HepG2 (cell line): ENCODE data around the gene RHBDD2. TPM values are rescaled to one million over a fixed set of nuclear protein-coding genes. Genes with fewer than 3 reads are reported as not detected.
A peak's percentile ranks its signal among the peaks of the same experiment; 100 is the strongest.

ENCODE experiments used
- ARNTL ChIP-seq: sonication (generic); formaldehyde crosslinking; IDR thresholded peaks from 2 replicates; pipeline ENCODE4 v1.4.0; 2020; ENCODE audit warnings: mild to moderate bottlenecking, missing genetic modification reagents
- CEBPG ChIP-seq: IDR thresholded peaks from 2 replicates; pipeline ENCODE4 v1.6.1; 2016
- ELF4 ChIP-seq: sonication (generic); formaldehyde crosslinking; IDR thresholded peaks from 2 replicates; pipeline ENCODE4 v1.5.0; 2020; ENCODE audit warnings: missing genetic modification reagents, mild to moderate bottlenecking, moderate library complexity, borderline replicate concordance
- HMGXB4 ChIP-seq, 2 experiments: sonication (generic) in 1 of 2; formaldehyde crosslinking in 1 of 2; IDR thresholded peaks; 2 replicates each; pipeline versions ENCODE4 v1.4.0 to v1.6.1; 2018 to 2020; ENCODE audit warnings: missing genetic modification reagents in 2 of 2, borderline replicate concordance in 1 of 2, low read depth in 1 of 2, mild to moderate bottlenecking in 1 of 2, missing biosample characterization in 1 of 2
- HNRNPK ChIP-seq: fragments of 200-400 bp; formaldehyde crosslinking; IDR thresholded peaks from 2 replicates; pipeline ENCODE4 v1.6.1; 2018; ENCODE audit warnings: low read length, low read depth, moderate library complexity, mild to moderate bottlenecking; ENCODE audit not compliant: poor library complexity, severe bottlenecking
- JUNB ChIP-seq: sonication (generic); formaldehyde crosslinking; IDR thresholded peaks from 2 replicates; pipeline ENCODE4 v1.8.0; 2022; ENCODE audit warnings: missing genetic modification reagents, mild to moderate bottlenecking, borderline replicate concordance
- KAT7 ChIP-seq: IDR thresholded peaks from 2 replicates; pipeline ENCODE4 v1.6.1; 2018; ENCODE audit warnings: borderline replicate concordance, missing compliant biosample characterization
- KDM4B ChIP-seq: sonication (generic); formaldehyde crosslinking; IDR thresholded peaks from 2 replicates; pipeline ENCODE4 v1.4.0; 2020; ENCODE audit warnings: missing genetic modification reagents
- NCOA5 ChIP-seq: sonication (generic); formaldehyde crosslinking; IDR thresholded peaks from 2 replicates; pipeline ENCODE4 v1.4.0; 2020; ENCODE audit warnings: missing genetic modification reagents
- RBFOX2 ChIP-seq: fragments of 200-400 bp; formaldehyde crosslinking; IDR thresholded peaks from 2 replicates; pipeline ENCODE4 v1.6.1; 2017; ENCODE audit warnings: low read depth, mild to moderate bottlenecking, low read length
- SRY ChIP-seq: sonication (generic); formaldehyde crosslinking; IDR thresholded peaks from 2 replicates; pipeline ENCODE4 v1.8.0; 2022; ENCODE audit warnings: mild to moderate bottlenecking, missing genetic modification reagents
- TAF1 ChIP-seq: sonication (generic); formaldehyde crosslinking; IDR thresholded peaks from 2 replicates; pipeline ENCODE4 v1.4.0; 2020; ENCODE audit warnings: missing genetic modification reagents
- YY1 ChIP-seq: IDR thresholded peaks from 2 replicates; pipeline ENCODE4 v1.6.1; 2011; ENCODE audit warnings: low read length, low read depth, moderate library complexity, mild to moderate bottlenecking; ENCODE audit not compliant: insufficient read depth, insufficient replicate concordance
- ZFY ChIP-seq: sonication (generic); formaldehyde crosslinking; IDR thresholded peaks from 2 replicates; pipeline ENCODE4 v1.4.0; 2020; ENCODE audit warnings: missing genetic modification reagents
- ZGPAT ChIP-seq: IDR thresholded peaks from 2 replicates; pipeline ENCODE4 v1.6.1; 2016; ENCODE audit warnings: mild to moderate bottlenecking
- ZNF205 ChIP-seq: IDR thresholded peaks from 2 replicates; pipeline ENCODE4 v1.6.1; 2018; ENCODE audit warnings: missing biosample characterization, missing genetic modification reagents
- ZNF430 ChIP-seq: sonication (generic); formaldehyde crosslinking; IDR thresholded peaks from 2 replicates; pipeline ENCODE4 v1.9.0; 2021; ENCODE audit warnings: mild to moderate bottlenecking, missing genetic modification reagents
- ZNF503 ChIP-seq: sonication (generic); formaldehyde crosslinking; IDR thresholded peaks from 2 replicates; pipeline ENCODE4 v1.4.0; 2020; ENCODE audit warnings: missing genetic modification reagents
- ZNF616 ChIP-seq: sonication (generic); formaldehyde crosslinking; IDR thresholded peaks from 2 replicates; pipeline ENCODE4 v1.5.0; 2020; ENCODE audit warnings: low read depth, mild to moderate bottlenecking, missing genetic modification reagents
- ZSCAN20 ChIP-seq: sonication (generic); formaldehyde crosslinking; IDR thresholded peaks from 2 replicates; pipeline ENCODE4 v1.4.0; 2020; ENCODE audit warnings: missing genetic modification reagents, mild to moderate bottlenecking, borderline replicate concordance
- polyA plus RNA-seq, 8 experiments: library from polyadenylated mRNA; depleted of rRNA in 3 of 8; stranded (reverse) in 7 of 8; unstranded in 1 of 8; fragments of >200 nt; fragmentation: Illumina TruSeq in 4 of 8; extraction: Trizol in 4 of 8; gene quantifications; 2 replicates each; pipeline versions ENCODE4 v1.2.1 to v1.2.3, GENCODE V29; 2011 to 2016; ENCODE audit warnings: low read depth in 4 of 8, missing spikeins in 1 of 8, mixed read lengths in 1 of 8; ENCODE audit not compliant: insufficient read depth in 1 of 8
- total RNA-seq, 5 experiments: library from RNA; depleted of rRNA; stranded (reverse); fragments of >200 nt; fragmentation: Illumina TruSeq; extraction: Trizol; gene quantifications; 2 replicates each; pipeline ENCODE4 v1.2.3, GENCODE V29; 2016; ENCODE audit warnings: low read depth in 1 of 5
- TF ChIP-seq, protein P1 (sequence below): sonication (generic); formaldehyde crosslinking; IDR thresholded peaks from 2 replicates; pipeline ENCODE4 v1.4.0; 2020; ENCODE audit warnings: mild to moderate bottlenecking, missing genetic modification reagents
- TF ChIP-seq, protein P2 (sequence below): sonication (generic); formaldehyde crosslinking; conservative IDR thresholded peaks from 2 replicates; pipeline ENCODE4 v1.8.0; 2022; ENCODE audit warnings: missing genetic modification reagents

The RHBDD2 gene
- total and polyA plus RNA-seq, 2 of the 13 experiments (the other 11 are each of a cell fraction or from before 2014, with no cell fraction given), result 23.1 to 26.4 TPM

GRCh38 chr7:75914655-75915415, 36.0 kb downstream of the RHBDD2 start, which contains the start of gene POR (continued):
- TF ChIP-seq KAT7 (CRISPR knock-in tag) (peak; percentile 92; the same call in 1 of the 2 replicates), ZGPAT (CRISPR knock-in tag) (peak; percentile 91), ZNF616 (CRISPR knock-in tag) (no peak; the same call in 1 of the 2 replicates), ZNF430 (CRISPR knock-in tag) (peak; percentile 77), HNRNPK (peak; percentile 94), JUNB (no peak), ELF4 (CRISPR knock-in tag) (peak; percentile 89; the same call in 1 of the 2 replicates), ZNF205 (peak; percentile 79; the same call in 1 of the 2 replicates), CEBPG (CRISPR knock-in tag) (no peak), ZSCAN20 (peak; percentile 83), ZNF503 (CRISPR knock-in tag) (peak; percentile 88; the same call in 1 of the 2 replicates), TAF1 (CRISPR knock-in tag) (peak; percentile 99), KDM4B (CRISPR knock-in tag) (no peak), RBFOX2 (peak; percentile 100), HMGXB4 (CRISPR knock-in tag; IDR thresholded peaks at IDR 0.05; ENCODE audit: borderline replicate concordance in 1 of 2, low read depth in 1 of 2) (peak; percentile 82 to 94), ARNTL (no peak), ZFY (CRISPR knock-in tag) (peak; percentile 95), SRY (CRISPR knock-in tag) (peak; percentile 79), NCOA5 (CRISPR knock-in tag) (0 out of 2 replicates have a peak, but pooled peaks have one; percentile 60), YY1 (peak; percentile 89)
- TF ChIP-seq, protein P1, sequence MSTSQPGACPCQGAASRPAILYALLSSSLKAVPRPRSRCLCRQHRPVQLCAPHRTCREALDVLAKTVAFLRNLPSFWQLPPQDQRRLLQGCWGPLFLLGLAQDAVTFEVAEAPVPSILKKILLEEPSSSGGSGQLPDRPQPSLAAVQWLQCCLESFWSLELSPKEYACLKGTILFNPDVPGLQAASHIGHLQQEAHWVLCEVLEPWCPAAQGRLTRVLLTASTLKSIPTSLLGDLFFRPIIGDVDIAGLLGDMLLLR (CRISPR knock-in tag), result no peak; the same call in 1 of the 2 replicates
- TF ChIP-seq, protein P2, sequence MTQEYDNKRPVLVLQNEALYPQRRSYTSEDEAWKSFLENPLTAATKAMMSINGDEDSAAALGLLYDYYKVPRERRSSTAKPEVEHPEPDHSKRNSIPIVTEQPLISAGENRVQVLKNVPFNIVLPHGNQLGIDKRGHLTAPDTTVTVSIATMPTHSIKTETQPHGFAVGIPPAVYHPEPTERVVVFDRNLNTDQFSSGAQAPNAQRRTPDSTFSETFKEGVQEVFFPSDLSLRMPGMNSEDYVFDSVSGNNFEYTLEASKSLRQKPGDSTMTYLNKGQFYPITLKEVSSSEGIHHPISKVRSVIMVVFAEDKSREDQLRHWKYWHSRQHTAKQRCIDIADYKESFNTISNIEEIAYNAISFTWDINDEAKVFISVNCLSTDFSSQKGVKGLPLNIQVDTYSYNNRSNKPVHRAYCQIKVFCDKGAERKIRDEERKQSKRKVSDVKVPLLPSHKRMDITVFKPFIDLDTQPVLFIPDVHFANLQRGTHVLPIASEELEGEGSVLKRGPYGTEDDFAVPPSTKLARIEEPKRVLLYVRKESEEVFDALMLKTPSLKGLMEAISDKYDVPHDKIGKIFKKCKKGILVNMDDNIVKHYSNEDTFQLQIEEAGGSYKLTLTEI, result no peak
